Stimulated activated CD4-positive, alpha-beta T cell treated with anti-CD3 and anti-CD28 coated beads, Interleukin-12 subunit alpha, Interleukin-12 subunit beta, amount 100 ng/mL, for 48 hours (primary cell): ENCODE data around the gene CELA2B.

Source experiments
- DNase-seq, 3 donors: peaks; one replicate each; pipeline ENCODE4 v3.0.0-alpha.2; 2020; ENCODE audit warnings: low read depth in 2 of 3, low spot score in 1 of 3

Gene CELA2B

DNA sequence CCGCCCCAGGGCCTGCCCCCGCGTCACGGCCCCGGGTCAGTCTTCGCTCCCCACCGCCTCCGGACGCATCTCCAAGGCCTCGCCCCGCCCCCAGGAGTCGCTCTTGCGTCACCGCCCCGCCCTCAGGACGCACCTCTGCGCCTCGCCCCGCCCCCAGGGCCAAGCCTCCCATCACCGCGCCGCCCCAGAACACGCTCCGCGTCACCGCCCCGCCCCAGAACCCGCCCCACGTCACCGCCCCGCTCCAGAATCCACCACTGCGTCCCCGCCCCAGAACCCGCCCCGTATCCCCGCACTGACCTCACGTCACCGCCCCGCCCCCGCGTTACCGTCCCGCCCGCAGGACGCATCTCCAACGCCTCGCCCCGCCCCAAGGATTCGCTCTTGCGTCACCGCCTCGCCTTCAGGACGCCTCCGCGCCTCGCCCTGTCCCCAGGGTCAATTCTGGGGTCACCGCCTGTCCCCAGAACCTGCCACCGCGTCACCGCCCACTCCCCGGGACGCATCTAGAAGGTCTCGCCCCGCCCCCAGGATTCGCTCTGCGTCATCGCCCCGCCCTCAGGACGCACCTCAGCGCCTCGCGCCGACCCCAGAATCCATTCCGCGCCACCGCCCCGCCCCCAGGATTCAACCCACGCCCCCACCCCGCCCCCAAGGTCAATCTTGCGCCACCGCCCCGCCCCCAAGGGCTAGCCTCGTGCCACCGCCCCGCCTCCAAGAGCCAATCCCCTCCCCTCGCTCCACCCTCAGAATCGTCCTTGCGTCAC lies 48.6 kb downstream of the CELA2B start:
- DNase-seq = peak; percentile 99 to 100 (median 100)

DNA sequence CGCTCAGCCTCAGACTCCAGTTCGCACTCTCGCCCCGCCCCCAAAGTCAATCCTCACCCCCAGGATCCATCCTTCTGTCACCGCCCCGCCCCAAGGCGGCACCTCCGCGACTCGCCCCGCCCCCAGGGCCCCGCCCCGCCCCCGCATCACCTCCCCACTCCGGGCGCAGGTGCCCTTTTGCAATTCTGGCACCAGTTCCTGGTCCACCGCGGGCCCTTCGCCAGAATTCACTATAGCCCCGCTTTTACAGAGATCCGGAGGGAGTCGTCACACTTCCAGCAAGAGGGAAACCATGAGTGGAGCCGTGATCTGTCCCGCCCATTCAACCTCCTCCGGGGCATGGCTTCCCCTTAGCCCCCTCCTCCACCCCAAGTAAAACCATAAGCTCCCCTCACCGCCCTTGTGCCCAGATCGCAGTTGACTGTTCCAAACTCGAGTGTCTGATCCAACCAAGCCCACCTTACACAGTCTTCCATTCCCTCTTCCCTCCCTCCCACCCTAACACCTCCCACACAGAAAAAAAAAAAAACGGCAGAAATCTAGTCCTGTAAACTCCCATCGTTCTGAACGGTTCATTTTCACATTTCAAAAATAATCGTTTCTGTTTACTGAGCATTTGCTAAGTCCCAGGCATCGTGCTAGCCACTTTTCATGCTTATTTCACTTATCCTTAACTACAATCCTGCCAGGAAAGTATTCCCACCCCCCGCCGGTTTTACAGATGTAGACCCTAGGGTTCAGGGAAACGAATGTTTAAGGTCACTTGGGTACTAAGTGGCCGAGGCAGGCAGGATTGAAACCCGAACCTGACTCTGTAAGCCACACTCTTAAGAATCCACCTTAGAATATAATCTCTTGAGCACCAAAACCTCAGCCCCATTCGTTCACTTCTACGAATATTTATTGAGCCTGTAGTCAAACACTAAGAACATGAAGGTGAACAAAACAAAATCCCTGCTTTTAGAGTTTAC lies 49.4 kb downstream of the CELA2B start:
- peak in 1 of 3 donors; percentile 3 for DNase-seq

DNA sequence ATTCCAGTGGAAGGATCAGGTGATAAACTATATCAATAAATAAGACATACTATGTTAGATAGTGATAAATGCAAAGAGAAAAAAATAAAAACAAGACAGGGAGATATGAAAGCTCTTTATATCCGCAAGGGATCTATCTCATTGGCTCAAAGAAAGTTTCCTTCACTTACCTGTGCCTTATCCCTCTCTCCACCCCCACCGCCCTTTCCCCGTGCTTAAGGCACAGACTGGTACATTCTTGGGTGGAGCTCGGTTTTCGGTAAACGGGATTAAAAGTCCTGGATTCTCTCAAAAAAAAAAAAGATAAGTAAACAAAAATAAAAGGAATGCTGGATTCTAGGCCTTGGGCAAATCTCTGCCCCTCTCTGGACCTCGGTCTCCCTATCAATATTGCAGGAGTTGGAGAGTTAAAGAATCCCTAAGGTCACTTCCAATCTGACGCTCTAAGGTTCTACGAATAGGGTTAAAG lies 50.2 kb downstream of the CELA2B start:
- DNase-seq = peak in 1 of 3 donors; percentile 3

DNA sequence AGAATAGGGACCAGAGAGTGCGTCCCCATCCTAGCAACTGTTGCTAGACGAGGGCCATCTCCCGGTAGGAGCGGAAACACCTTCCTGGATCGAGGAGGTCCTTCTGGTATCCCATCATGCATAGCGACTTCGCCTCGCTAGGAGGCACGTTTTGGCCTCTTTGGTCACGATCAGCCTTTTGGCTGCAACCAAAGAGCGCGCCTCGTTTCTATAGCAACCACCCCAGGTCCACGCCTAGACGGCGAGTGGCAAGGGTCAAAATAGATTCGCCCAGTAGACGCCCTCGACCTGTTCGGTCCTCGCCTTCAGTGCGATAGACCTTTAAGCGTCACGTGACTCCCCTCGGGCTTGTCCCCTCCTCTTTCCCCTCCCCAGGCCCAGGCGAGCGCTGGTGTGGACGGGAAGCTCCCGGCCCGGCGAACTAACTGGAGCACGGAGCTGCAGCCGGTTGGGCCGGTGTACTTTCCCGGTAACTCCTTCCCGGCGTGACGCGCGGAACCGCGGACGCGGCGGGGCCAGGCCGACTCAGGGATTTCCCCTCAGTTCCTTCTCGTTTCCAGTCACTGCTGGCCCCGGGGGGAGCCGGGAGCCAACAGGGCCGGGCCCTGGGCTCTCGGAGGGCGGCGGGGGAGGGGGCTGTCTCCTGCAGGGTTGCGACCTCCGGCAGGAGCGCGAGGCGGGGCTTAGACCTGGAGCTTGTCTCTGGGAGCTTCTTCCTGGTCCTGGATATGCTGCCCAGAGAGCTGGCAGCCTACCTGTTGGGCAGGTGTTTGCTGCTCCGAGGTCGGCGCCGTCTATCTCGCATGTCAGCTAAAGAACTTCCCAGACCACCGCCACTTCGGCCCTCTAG lies 50.8 kb downstream of the CELA2B start, which contains the start of gene DNAJC16:
Gene DNAJC16 (plus strand): TSS at position 359 of the 850 bp plus-strand sequence. CDS start 2,258 bp downstream, outside the sequence.
- DNase-seq = peak; percentile 96 to 98 (median 97)

DNA sequence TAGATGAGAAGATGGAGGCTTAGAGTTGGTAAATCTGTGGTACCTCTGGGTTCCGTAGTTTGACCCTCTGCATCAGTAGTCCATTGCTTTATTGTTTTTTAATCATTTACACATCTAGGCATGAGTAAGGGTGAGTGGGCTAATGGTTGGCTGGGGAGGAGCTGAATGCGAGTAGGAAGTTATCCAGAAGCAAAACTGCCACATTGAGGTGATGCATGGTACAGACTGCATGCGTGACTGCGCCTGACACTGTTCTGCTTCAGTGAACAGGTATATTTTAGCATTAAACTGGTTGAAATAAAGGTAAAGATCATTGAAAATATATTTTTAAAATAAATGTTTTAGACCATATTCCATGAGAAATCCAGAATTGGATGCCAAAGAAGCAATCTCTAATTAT lies 55.1 kb downstream of the CELA2B start:
- no peak for DNase-seq

DNA sequence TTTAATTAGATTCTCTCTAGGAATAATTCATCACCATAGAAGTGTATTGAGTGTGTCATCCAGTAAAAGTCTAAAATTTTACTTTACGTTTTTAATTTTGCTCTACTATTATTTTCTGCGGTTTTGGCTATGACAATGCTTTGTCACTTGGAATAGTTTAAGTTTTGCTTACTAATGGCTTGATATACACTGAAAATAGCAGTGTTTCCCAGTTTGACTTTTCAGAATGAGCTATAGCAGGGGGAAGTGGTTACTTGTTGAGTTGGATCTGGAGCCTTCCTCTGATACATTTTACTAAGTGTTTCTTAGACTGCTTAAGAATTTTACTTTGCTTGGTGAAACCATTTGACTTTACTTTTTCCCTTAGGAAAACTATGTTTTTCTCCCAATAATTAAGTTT lies 55.8 kb downstream of the CELA2B start:
- DNase-seq = no peak

DNA sequence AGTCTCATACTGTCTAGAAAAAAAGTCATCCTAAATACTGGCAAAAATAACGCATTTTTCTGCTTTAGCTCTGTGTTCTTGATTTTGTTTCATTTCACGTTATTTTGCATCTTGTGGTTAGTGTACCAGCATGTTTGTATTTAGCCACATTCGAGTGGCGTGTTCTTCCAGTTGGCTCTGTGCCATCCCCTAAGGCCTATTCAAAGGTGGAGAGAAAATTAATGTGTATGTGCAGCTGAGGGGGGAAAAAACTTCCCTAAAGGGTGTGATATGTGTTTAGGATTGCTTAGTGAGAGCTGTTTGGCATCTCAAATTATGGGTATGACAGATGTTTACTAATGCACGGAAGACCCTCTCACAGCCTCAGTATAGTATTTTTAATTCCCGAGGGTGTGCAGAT lies 62.9 kb downstream of the CELA2B start:
- no peak for DNase-seq

DNA sequence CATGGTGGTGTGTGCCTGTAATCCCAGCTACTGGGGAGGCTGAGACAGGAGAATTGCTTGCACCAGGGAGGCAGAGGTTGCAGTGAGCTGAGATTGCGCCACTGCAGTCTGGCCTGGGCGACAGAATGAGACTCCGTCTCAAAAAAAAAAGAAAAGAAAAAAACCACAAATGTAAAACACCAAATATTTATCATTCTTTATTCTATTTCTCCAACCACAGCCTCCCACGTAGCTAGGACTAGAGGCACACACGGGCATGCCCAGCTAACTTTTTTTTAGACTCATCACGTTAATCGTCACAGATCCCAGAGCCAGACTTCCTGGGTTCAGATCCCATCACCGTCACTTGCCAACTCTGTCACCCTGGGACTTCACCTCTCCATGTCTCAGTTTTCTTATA lies 64.3 kb downstream of the CELA2B start:
- no peak for DNase-seq
